Measurements from ENCODE around the gene GRIN2D.

DNA sequence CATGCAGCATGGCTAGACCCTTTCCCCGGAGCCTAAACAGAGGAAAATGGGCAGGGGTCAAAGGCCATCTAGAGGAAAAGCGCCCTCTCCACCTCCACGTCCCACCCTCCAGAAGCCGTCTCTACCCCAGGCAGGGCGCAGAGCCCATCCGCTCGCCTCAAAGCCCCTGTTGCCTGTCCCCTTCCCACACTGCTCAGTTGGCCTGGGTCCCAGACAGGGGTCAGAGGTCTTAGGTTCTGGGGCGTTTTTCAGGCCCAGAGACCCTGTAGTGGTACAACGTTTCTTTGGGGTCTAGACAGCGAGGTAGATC lies 30.0 kb upstream of the GRIN2D start:
- TF ChIP-seq EZH2 (IDR thresholded peaks at IDR 0.05) (no peak), POLR2AphosphoS5 (IDR thresholded peaks at IDR 0.05; ENCODE audit: borderline replicate concordance, low read depth, low read length) (no peak; the same call in 1 of the 2 replicates)
